Mesendoderm (in vitro differentiated cells): Measurements from ENCODE around the gene YTHDF1.

Experiments
- DNase-seq: peaks from one replicate; pipeline ENCODE4 v3.0.0; 2013
- H2AK5ac ChIP-seq: 2 replicates; pipeline ENCODE4 v1.6.1; 2013; ENCODE audit warnings: low read length, inconsistent platforms
- H2BK120ac ChIP-seq: 2 replicates; pipeline ENCODE4 v1.6.1; 2013; ENCODE audit warnings: low read depth, mild to moderate bottlenecking, low read length, moderate library complexity, mixed read lengths
- H2BK15ac ChIP-seq: replicated peaks from 2 replicates; pipeline ENCODE4 v1.6.1; 2013; ENCODE audit warnings: low read depth, mild to moderate bottlenecking, moderate library complexity
- H2BK5ac ChIP-seq: 2 replicates; pipeline ENCODE4 v1.6.1; 2013; ENCODE audit warnings: low read length, inconsistent platforms
- H3K18ac ChIP-seq: 2 replicates; pipeline ENCODE4 v1.6.1; 2013; ENCODE audit warnings: mild to moderate bottlenecking, low read length, mixed read lengths
- H3K23ac ChIP-seq: one replicate; pipeline ENCODE4 v1.6.1; 2013; ENCODE audit warnings: low read length
- H3K27ac ChIP-seq: 2 replicates; pipeline ENCODE4 v1.5.1; 2013; ENCODE audit warnings: low read depth, mild to moderate bottlenecking, inconsistent platforms, low read length, moderate library complexity
- H3K27me3 ChIP-seq: 2 replicates; pipeline ENCODE4 v1.6.1; 2013; ENCODE audit warnings: low read length, control low read depth, mild to moderate bottlenecking, inconsistent platforms; ENCODE audit not compliant: insufficient read depth, poor library complexity
- H3K36me3 ChIP-seq: 2 replicates; pipeline ENCODE4 v1.6.1; 2013; ENCODE audit warnings: low read length, inconsistent platforms; ENCODE audit not compliant: control insufficient read depth, insufficient read depth
- H3K4ac ChIP-seq: one replicate; pipeline ENCODE4 v1.6.1; 2013; ENCODE audit warnings: low read depth, mild to moderate bottlenecking, low read length, moderate library complexity
- H3K4me1 ChIP-seq: 2 replicates; pipeline ENCODE4 v1.6.1; 2013; ENCODE audit warnings: low read depth, low read length, inconsistent platforms; ENCODE audit not compliant: control insufficient read depth
- H3K4me2 ChIP-seq: 2 replicates; pipeline ENCODE4 v1.6.1; 2013; ENCODE audit warnings: low read length
- H3K4me3 ChIP-seq: 2 replicates; pipeline ENCODE4 v1.5.1; 2013; ENCODE audit warnings: mild to moderate bottlenecking, low read length
- H3K56ac ChIP-seq: one replicate; pipeline ENCODE4 v1.6.1; 2013; ENCODE audit warnings: low read length
- H3K79me1 ChIP-seq: 2 replicates; pipeline ENCODE4 v1.6.1; 2013; ENCODE audit warnings: low read length, inconsistent platforms
- H3K79me2 ChIP-seq: 2 replicates; pipeline ENCODE4 v1.6.1; 2013; ENCODE audit warnings: mild to moderate bottlenecking, low read length; ENCODE audit not compliant: control insufficient read depth, insufficient read depth
- H3K9ac ChIP-seq: 2 replicates; pipeline ENCODE4 v1.6.1; 2013; ENCODE audit warnings: low read length, inconsistent platforms
- H4K5ac ChIP-seq: one replicate; pipeline ENCODE4 v1.6.1; 2013; ENCODE audit warnings: low read length
- H4K8ac ChIP-seq: one replicate; pipeline ENCODE4 v1.6.1; 2013; ENCODE audit warnings: low read depth, mild to moderate bottlenecking, control low read depth, low read length, moderate library complexity
- WGBS: extraction: QIAGEN DNeasy Blood & Tissue Kit; methylation state at CpG from one replicate; pipeline ENCODE4 v1.1.7; 2013; ENCODE audit warnings: low lambda C conversion rate, missing lambda C conversion rate; ENCODE audit not compliant: insufficient coverage; ENCODE audit errors: extremely low coverage; 5-methylcytosine and 5-hydroxymethylcytosine counted together

Gene YTHDF1

GRCh38 chr20:63186084-63186483 lies 29.8 kb downstream of the YTHDF1 start:
- no peak overlapping the region for H2BK5ac ChIP-seq
- H3K4me2 ChIP-seq, result no peak overlapping the region
- H4K8ac ChIP-seq, result no peak overlapping the region
- no peak for DNase-seq
- H3K79me2 ChIP-seq, result no peaks in the 10 kb centered on the region
- H4K5ac ChIP-seq, result no peak overlapping the region
- H3K56ac ChIP-seq, result no peak overlapping the region
- no peak overlapping the region for H3K4me3 ChIP-seq
- no peak overlapping the region for H3K4ac ChIP-seq
- H2AK5ac ChIP-seq, result no peak overlapping the region
- H3K27me3 ChIP-seq, result no peaks in the 10 kb centered on the region
- H2BK15ac ChIP-seq, result no peak overlapping the region
- H3K9ac ChIP-seq, result no peak overlapping the region
- no CpG with 5 or more reads among the region's 8 CpGs for WGBS
- no peak overlapping the region for H3K23ac ChIP-seq
- no peaks in the 10 kb centered on the region for H3K4me1 ChIP-seq
- H3K18ac ChIP-seq, result no peak overlapping the region
- no peaks in the 10 kb centered on the region for H3K79me1 ChIP-seq
- no peak overlapping the region for H3K27ac ChIP-seq
- no peaks in the 10 kb centered on the region for H3K36me3 ChIP-seq
- no peak overlapping the region for H2BK120ac ChIP-seq

- Histone ChIP-seq H3K4me2 (no peak overlapping the region), H4K5ac (no peak overlapping the region), H3K79me2 (no peaks in the 10 kb centered on the region), H3K27me3 (no peaks in the 10 kb centered on the region), H3K4me1 (no peaks in the 10 kb centered on the region), H3K79me1 (no peaks in the 10 kb centered on the region), H3K36me3 (no peaks in the 10 kb centered on the region), H3K27ac (no peak overlapping the region), H3K56ac (no peak overlapping the region), H2BK15ac (no peak overlapping the region), H3K23ac (no peak overlapping the region), H2BK120ac (no peak overlapping the region), H4K8ac (no peak overlapping the region), H3K9ac (no peak overlapping the region), H3K4me3 (no peak overlapping the region), H3K18ac (no peak overlapping the region), H2BK5ac (no peak overlapping the region), H2AK5ac (no peak overlapping the region), H3K4ac (no peak overlapping the region)
- WGBS, result no CpG with 5 or more reads among the region's 21 CpGs
- no peak for DNase-seq
These were observed 30.6 kb downstream of the YTHDF1 start for GRCh38 chr20:63185215-63185796.

- Histone ChIP-seq H2BK120ac (no peak overlapping the region), H4K8ac (no peak overlapping the region), H2AK5ac (no peak overlapping the region), H3K56ac (no peak overlapping the region), H3K4me1 (no peaks in the 10 kb centered on the region), H4K5ac (no peak overlapping the region), H2BK15ac (no peak overlapping the region), H3K4me3 (no peak overlapping the region), H3K4ac (no peak overlapping the region), H3K79me1 (no peaks in the 10 kb centered on the region), H3K79me2 (no peaks in the 10 kb centered on the region), H3K23ac (no peak overlapping the region), H3K27me3 (no peaks in the 10 kb centered on the region), H3K18ac (no peak overlapping the region), H3K36me3 (no peaks in the 10 kb centered on the region), H3K9ac (no peak overlapping the region), H3K4me2 (no peak overlapping the region), H2BK5ac (no peak overlapping the region), H3K27ac (no peak overlapping the region)
- peak; percentile 55 for DNase-seq
- WGBS, result no CpG with 5 or more reads among the region's 13 CpGs
These were observed 32.3 kb downstream of the YTHDF1 start for GRCh38 chr20:63183422-63184146.

DNA sequence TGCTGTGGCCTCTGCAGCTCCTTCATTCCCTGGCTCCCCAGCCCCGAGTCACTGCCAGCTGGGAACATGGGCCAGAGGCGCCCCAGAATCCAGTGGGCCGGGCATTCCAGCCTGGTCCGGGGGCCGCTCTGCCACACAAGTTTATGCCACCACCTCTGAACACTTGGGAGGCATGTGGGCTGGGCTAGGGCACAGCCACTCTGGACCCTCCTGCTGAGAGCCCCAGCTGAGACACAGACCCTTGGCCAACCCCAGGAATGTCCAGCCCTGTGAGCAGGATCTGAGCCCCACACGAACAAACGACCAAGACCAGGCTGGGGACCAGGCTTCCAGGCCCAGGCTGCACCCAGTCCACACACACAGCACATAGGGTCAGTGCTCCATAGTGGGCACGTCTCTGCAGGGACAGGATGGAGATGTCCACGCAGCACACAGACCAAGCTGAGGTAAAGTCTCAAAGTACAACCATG lies 33.0 kb downstream of the YTHDF1 start:
- Histone ChIP-seq H4K8ac (no peak overlapping the region), H3K9ac (no peak overlapping the region), H2BK15ac (no peak overlapping the region), H3K79me2 (no peaks in the 10 kb centered on the region), H3K4me1 (no peaks in the 10 kb centered on the region), H3K56ac (no peak overlapping the region), H2BK120ac (no peak overlapping the region), H2BK5ac (no peak overlapping the region), H3K23ac (no peak overlapping the region), H3K4me2 (no peak overlapping the region), H4K5ac (no peak overlapping the region), H3K18ac (no peak overlapping the region), H3K79me1 (no peaks in the 10 kb centered on the region), H2AK5ac (no peak overlapping the region), H3K27me3 (peaks cover 5% of the 10 kb centered on the region), H3K4ac (no peak overlapping the region), H3K4me3 (no peak overlapping the region), H3K36me3 (no peaks in the 10 kb centered on the region), H3K27ac (no peak overlapping the region)
- DNase-seq, result no peak
- WGBS, result no CpG with 5 or more reads among the region's 9 CpGs

DNA sequence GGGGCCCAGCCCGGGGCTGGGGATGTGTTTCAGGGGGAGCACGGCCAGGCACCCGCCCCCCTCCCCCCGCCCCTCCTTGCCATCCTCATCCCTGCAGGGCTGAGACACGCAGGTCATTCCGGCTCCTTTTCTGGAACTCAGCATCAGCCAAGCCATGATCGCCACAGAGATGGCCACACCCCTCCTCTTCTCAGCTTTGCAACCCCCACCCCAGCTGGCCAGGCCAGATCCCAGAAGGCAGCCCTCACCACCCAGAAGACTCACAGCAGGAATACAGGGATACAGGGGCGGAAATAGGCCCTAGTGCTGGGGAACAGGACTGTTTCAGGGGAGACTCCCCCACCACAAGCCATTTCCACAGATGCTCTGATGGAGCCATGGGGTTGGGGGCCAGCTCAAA lies 33.5 kb downstream of the YTHDF1 start:
- H3K36me3 ChIP-seq, result no peaks in the 10 kb centered on the region
- no CpG with 5 or more reads among the region's 8 CpGs for WGBS
- H2BK15ac ChIP-seq, result no peak overlapping the region
- H3K4ac ChIP-seq, result no peak overlapping the region
- H3K4me3 ChIP-seq, result no peak overlapping the region
- no peak overlapping the region for H2BK120ac ChIP-seq
- H3K23ac ChIP-seq, result no peak overlapping the region
- no peak overlapping the region for H2BK5ac ChIP-seq
- no peak overlapping the region for H4K8ac ChIP-seq
- H3K27me3 ChIP-seq, result peaks cover 10% of the 10 kb centered on the region
- no peak overlapping the region for H2AK5ac ChIP-seq
- H3K27ac ChIP-seq, result no peak overlapping the region
- no peak overlapping the region for H4K5ac ChIP-seq
- no peak overlapping the region for H3K4me2 ChIP-seq
- no peak overlapping the region for H3K56ac ChIP-seq
- no peaks in the 10 kb centered on the region for H3K4me1 ChIP-seq
- H3K9ac ChIP-seq, result no peak overlapping the region
- no peaks in the 10 kb centered on the region for H3K79me1 ChIP-seq
- no peaks in the 10 kb centered on the region for H3K79me2 ChIP-seq
- H3K18ac ChIP-seq, result no peak overlapping the region
- DNase-seq, result no peak
